CD4-positive, alpha-beta T cell treated with Interleukin-6 at 100 ng/mL for 8 hours (primary cell): Measurements from ENCODE around the gene ALK.

ENCODE experiments used
- DNase-seq: peaks from one replicate; pipeline ENCODE4 v3.0.0-alpha.2; 2020; ENCODE audit warnings: mixed read lengths, low spot score

The ALK gene

DNA sequence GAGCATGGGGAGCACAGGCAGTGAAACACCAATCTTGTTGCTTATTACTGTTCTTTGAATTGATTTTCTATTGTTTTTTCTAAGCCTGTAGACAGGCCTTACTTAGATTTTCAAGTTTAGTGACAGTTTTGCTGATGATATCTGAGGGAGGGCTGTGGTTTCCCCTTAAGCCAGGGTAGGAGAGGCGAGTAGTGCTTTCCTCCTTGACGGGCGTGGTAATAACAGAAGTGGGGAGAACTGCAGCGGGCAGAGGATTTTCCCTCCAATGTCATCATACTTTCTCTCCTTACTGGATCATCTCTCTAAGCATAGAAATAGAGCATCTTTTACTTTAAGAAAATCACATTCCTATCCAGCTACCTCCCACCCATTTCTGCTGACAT lies 314.4 kb downstream of the ALK start:
- no peak for DNase-seq

DNA sequence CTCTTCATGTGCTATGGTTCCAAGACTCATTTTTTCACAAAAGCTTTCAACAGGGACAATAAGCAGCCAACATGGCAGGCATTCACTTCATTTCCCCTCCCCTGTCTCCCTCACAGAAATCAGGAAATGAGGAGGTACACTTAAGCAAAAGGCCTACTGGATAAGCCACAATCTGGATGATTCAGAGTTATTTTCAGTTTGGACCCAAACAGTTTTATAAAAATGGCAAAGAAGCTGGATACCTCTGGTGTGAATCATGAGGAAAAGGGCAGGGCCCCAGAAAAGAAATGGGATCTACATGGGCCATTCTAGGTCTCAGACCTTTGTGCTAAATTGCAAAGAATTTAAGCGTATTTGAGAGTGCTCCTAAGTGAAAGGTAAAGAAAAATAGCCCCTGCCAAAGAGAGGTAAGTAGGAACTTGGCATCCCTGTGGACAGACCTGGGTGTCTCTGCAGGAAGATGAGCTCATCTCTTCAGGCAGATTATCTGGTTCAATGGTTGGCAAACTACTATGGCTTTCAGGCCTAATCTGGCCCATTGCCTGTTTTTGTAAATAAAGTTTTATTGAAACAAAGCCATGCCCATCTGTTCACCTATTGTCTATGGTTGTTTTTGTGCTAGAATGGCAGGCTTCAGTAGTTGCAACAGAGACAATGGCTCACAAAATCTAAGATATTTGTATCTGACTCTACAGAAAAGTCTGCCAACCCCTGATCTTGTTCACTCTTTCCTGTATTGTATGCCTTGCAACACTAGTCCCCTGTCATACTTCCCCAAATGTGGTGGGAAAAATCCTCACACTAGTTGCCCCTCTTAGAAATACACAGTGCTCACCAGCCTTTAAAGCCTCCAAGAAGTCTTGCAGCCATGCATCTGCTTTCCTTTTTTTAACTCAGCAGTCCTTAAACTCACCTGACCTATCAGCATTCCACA lies 315.0 kb downstream of the ALK start:
- DNase-seq: no peak

DNA sequence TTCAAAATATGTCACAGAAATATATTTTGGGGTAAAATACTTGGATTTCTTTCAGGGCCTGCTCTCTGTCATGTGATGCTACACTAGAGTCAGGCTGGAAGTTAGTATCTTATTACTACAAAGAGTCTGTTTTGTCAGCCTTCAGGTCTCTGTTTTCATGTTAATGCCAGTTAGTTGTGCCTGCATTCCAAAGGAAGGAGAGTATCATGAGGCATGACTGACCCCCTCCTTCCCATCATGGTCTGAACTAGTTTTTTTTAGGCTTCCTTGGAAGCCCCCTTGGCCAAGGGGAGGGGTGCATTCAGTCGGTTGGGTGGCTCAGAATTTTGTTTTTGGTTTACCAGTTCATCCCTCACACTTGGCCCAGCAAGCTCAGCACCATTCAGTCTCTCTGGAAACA lies 318.0 kb downstream of the ALK start:
- DNase-seq: no peak

DNA sequence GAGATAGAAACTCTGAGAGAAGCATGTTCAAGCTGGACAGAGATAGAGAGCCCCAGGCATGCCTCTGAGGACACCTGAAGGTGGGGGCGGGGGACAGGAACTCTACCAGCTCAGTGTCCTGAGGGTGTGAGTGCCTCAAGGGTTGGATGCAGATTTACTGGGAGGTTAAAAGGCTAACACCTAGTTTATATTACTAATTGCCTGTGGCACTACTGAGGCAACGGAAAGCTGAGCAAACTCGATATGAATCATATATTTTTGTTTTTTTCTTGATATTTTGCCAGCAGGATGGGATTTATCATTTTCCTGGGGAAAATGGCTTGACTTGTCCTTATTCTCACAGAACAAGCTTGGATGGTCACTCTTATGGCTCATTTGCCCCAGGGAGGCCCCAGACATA lies 319.5 kb downstream of the ALK start:
- no peak for DNase-seq

DNA sequence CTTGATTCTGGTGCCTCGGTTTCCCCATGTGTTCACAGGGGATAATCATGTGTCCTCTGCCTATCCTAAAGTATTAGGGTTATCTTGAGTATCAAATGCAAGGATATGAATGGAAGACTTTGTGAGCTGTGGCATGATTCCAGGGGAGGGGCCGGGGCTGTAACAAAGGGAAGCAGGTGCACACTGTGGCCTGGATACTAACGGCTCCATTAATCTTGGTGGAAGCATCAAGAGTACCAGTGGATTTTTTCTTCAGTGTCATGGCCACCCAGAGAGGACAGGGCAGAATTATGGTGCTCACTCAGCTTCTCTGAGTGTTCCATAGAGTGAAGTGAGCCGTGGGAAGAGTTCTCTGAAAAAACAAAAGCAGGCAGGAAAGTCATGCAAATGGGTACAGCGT lies 320.1 kb downstream of the ALK start:
- no peak for DNase-seq

DNA sequence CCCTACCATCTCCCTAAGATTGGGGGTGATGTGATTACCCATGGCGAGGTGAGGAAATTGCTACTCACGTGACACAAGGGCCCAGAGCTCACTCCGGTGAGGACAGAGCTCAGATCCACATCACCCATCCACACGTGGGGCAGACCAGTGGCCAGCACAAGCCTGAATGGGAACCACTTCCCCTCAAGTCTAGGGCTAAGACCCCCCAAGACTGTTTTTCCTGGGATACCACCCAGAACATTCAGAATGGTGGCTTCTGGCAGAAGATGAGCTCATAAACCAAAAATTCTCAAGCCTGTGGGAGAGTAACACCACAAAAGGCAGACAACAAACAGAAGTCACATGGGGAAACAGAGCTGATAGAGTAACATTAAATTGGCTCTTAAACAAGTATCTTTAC lies 321.4 kb downstream of the ALK start:
- DNase-seq: no peak

DNA sequence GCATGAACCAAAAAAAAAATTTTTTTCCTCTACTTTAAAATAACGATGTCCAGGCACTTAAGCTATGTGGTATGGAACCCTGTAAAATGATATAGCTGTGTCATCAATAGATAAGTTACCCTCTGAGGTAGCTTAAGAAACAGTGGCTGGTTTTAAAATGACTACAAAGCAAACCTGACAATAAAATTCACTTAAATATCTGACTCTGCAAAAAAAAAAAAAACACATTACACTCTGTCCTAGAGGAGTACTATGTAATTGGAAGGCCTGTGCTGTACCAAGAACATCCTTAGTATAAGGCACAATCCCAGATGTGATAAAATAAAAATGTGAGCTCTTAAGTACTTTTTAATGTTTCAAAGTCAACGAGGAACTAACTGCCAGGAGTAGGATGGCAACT lies 322.4 kb downstream of the ALK start:
- DNase-seq: no peak

DNA sequence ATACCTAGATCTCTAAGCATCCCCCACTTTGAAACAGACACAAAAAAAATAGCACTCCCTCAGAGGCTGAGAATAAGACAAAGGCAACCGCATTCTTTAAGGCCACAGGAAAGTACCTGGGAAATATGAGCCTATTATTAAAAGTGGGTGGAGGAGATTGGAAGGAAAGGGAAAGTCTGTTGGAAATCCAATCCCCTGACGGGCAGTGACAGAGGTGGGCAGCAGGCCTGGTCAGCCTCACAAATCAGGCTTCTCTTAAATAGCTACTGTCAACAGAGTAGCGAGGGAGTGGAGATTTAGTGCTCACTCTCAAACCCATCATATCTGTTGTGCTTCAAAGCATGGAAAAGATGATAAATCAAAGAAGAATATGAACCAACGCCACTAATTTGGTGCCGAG lies 324.4 kb downstream of the ALK start:
- DNase-seq: no peak

DNA sequence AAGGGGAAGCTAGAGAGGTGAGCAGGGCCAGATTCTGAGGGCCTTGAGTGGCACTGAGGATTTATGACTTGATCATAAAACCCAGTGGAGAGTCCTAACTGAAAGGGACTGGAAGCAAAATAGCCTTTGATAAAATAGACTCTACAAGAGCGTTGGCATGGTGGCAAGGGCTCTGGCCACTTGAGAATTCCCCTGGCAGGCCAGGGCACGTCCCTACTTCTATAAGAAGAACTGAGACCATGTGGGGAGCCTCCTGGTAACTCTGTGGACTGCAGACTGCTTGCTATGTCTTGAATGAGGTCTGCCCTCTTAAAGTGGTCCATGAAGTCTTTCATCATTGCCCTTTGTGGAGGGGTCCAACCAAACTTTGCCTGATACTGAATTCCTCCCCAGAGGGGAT lies 324.8 kb downstream of the ALK start:
- no peak for DNase-seq

DNA sequence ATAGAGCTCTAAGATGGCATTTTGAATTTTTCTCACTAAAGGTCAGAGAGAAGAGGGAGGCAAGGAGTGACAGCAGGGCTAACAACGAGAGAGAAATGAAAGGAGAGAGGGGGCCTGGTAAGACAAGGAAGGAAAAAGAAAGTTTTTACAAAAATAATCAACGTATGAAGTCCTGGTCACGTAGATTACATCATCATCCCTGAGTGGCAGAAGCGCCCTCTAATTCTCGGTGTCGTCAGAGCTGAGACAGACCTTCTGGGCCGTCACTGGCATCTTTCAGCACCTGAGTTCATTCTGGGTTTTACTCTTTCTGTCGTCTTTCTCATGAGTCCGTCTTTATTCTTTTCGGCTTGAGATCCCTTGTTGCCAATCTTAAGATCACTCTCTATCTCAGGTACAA lies 329.8 kb downstream of the ALK start:
- DNase-seq: no peak

DNA sequence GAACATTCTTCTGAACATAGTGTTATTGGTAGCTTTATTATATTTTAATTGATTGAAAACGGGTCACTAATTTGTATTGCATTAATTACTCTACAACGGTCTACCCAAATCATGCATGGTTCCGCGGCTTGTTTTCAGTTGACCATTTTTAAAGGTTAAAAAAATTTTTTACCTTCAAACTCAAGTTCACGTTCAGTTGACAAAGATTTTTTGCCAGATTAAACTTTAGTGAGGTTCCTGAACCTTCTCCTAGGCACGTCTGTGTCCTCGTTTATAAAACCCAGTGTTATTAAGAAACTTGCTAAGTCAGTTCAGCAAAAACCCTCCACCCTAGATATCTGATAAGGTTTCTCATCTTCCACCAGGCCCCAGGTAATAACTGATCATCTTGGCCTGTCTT lies 331.2 kb downstream of the ALK start:
- DNase-seq: no peak

DNA sequence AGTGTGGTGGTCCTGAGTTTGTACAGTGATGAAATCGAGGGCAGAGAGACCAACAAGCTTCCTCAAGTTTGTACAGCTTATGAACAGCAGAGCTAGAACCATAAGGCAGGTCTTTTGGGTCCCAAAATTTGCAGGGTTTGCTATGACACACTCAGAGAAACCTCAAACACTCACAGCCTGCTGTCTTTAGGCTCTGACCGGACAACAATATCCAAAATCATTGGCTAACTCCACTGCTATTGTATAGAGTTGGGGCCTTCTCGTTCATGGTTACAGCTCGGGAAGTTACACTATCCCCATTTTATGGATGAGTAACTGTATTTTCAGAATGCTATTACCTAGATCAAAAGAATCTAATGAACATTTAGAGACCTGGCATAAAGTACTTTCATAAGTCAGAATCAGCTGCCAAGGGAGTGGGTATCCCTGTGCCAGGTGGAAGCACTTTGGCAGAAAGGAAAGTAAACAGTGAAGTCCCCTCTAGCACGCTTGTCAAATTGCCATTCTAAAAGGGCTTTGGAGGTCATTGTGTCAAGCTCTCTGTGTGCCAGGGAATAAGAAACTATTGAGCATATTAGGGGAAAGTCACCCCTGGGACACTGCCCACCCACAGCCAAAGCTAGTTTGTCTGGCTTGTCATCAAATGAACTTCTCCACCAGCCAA lies 331.8 kb downstream of the ALK start:
- DNase-seq: no peak

DNA sequence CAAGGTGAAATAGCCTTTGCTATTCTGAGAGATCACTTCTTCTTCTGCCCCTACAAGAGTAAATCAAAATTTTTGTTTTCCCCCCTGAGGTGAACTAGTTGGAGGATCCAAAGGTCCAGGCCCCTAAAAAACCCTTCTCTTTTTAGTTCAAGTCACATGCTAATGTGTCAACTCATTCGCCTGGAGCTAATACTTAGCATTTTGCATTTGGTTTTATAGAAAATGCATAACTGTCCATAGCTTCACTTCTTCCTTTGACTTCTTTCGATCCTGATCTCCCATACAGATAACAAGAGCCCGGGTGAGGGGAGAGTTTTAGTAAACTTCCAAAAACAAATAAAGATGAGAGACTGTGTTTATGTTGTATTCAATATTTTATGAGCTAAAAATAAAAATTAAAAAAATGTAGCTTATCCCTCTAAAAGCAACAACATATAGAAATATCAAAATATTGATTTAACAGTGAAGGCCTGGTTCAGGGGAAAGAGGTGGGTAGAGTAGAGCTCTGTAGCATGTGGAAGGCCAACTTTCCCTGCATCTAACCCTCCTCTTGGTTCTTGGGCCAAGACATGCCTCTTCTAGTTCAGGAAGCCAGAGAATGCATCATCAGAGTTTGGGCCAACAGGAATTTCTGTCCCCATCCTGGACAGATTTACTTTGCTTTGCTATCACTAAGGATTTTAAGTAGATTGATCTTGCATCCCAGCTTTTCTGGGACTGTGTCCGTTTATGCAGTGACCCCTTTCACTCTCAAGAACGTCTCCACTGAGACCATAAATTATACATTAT lies 333.8 kb downstream of the ALK start:
- no peak for DNase-seq

DNA sequence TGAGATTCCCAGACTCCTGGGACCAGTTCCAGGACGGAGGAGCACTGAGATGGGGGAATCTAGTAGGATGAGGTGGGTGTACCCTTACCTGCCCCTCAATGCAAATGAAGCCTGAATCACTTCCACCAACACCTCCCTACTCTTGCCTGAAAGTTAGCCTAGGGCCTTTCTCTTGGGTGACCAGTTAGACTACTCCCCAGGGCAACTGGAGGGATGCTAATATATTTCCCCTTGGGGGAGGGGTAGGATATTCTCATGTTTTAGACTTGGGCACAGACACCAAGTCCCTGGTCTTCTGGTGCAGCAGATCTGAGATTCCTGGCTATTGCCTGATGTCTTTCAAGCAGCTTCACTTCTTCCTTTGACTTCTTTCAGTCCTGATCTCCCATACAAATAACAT lies 334.5 kb downstream of the ALK start:
- no peak for DNase-seq

DNA sequence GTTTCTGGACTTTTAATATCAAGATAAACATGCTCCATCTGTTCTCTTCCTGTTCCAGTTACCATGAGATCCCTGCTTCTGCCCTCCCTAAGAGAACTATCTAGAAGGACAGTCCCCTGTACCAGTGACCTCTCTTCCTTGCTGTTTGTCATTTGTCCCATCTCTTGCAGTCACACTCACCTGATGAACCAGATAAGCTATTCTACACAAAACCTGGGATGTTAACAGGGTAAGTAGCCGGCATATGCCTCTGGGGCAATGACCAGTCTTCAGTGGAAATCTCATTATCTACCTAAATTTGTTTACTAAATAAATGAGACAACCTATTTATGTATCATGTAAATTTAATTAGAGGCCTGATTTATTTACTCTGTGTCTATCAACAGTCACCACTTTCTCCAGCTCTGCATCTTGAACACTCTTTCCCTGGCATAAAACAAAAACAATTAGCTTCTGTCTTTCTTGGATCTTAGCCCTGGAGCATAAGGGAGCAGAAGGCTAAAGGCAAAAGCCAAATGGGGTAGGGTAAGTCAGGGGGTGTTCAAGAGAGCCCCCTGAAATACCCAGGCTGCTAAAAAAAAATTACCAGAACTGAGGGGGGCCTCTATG lies 337.7 kb downstream of the ALK start:
- no peak for DNase-seq

DNA sequence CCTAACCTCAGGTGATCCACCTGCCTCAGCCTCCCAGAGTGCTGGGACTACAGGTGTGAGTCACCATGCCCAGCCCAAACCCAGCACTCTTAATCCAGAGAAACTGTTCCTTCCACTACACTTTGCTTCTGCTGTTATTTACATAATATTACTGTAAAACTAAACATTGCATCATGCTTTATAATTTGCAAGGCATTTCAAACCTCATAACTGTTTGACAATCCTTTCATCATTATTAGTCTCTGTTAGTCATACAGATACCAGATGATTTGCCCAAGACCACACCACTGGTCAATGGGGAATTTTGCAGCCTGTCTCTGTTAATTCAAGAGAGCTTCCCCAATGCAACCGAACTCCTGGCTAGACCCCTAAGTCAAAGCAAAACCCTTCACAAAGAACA lies 338.3 kb downstream of the ALK start:
- no peak for DNase-seq

DNA sequence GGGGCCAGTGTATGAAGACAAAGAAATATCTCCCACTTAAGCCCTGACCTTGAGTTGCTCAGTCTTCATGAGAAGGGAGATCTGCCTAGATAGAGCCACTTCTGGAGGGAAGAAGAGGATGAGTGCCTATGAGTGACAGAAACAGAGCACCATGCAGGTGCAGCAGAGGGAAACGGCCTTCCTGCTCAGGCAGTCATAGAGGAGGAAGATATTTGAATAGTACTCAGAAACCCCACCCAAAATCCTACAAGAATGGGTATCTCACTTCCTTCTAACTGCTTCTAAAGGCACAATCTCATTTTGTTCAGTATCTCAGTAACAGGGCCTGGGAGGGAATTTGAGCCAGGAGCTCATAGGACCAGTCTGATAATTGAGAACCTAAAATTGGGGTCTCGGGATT lies 339.3 kb downstream of the ALK start:
- no peak for DNase-seq

DNA sequence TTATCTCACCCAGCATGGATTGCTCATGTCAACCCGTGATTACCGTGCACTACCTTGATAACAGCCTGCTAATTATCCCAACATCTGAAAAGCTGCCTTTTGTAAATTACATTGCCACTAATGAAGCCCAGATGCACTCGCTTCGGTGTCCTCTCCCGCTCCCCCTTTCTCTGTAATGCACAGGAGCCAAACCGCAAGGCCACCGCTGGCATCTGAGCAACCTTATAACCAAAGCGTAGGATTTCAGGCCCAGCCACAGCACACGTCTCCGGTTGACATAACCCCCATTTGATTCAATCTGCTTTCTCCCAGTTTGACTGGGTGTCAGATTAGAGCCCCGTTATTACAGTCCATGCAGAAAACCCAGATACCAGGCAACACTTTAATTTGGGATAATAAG lies 341.2 kb downstream of the ALK start:
- DNase-seq: no peak

DNA sequence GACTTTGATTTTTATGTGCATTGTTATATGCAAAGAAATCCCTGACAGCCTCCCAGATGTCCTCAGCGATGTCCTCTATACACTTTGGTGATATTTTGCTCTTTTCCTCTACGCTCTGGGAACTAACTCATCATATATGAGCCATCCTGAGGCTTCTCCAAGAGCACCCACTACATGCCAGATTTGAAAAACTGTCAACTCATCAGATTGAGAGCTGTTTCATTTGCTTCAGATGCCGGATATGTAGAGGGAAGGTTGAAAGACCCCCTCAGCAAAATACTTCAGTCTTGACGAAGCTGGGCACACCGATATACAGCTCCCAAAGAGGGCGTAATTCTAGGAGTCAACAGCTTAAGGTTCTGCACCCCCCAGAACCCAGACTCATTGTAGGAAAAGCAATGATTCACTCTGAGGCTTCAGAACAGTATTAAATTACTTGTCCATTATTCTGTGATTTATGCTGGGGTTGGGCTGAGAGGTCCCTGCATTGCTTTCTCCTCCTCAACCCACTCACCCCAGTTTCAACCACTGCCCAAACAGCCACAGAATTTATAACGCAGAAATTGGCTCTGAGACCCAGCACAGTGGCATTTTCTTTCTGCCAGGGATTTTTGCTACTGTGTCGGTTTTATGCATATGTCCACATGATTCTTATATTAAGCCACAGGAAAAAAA lies 341.8 kb downstream of the ALK start:
- no peak for DNase-seq

DNA sequence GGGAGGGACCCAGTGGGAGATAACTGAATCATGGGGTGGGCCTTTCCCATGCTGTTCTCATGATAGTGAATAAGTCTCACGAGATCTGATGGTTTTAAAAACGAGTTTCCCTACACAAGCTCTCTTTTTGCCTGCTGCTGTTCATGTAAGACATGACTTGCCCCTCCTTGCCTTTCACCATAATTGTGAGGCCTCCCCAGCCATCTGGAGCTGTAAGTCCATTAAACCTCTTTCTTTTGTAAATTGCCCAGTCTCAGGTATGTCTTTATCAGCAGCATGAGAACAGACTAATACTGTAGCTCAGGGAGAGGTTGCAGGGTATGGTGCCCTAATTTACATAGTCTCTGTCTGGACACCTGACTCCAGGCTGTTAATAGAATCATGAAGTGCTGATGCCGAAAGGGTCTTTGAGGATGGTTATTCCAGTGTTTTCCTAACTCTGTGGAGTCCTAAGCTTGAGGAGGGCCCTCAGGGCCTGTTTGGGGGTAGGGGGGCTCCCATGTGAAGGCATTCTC lies 343.2 kb downstream of the ALK start:
- DNase-seq: no peak

DNA sequence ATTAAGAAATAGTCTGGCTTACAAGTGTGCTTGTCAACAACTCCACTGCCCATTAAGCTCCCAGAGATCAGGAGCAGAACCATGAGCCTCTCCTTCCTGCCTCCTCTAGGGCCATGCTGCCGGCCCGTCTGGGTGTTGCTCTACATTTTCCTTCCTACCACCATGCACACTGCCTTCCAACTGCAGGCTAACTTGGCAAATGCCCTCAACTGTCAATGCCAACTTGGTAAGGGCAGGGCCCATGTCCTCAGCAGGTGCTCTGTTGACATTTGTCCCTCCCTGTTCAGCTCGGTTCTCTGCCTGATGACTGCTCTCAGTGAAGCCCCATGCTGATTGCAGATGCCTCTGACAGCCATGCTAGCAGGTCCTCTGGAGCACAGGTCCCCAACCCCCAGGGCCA lies 345.2 kb downstream of the ALK start:
- DNase-seq: no peak
